GM04503 (cell line): ENCODE measurements around the gene DTD1.

Source experiments
- DNase-seq: peaks from one replicate; pipeline ENCODE4 v3.0.0-alpha.2; 2012; ENCODE audit warnings: low read depth

The DTD1 gene

DNA sequence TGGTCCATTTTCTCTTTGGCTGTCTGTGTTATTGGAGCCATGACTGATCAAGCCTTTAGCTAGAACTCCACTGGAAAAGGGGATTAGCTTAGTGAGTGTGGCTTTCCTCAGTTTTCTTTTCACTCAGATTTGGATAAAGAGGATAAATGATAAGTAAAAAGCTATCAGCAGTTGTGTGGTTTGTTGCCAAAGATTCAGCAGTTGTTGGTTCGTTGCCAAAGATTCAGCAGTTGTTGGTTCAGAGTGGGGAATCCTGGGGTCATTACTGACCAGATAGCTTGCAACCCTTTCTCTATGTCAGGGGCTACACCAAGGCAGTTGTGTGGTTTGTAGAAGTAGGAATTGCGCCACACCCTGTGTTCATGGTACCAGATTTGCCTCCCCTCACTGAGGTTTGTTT is 118.1 kb downstream of the DTD1 start:
- DNase-seq = no peak

- DNase-seq = no peak
These were observed 124.3 kb downstream of the DTD1 start for GRCh38 chr20:18712131-18712530.

DNA sequence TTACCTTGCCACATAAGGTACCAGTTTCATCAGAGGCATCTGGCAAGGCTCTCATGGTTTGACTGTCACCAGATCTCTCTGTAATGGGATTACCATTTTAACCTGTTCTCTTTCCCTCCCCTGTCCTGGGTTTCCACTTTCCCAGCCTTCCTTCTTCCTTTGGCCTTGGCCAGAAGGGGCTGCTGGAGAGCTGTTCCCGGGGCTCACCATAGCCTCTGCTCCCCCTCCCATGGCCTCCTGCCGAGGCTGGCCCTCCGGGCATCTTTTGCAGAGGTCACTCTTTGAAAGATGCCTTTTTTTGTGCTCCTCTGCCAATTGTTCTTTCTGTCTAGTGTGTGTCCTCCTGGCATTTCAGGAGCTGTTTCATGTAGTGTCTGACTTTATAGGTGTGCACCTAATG is 125.0 kb downstream of the DTD1 start:
- DNase-seq = no peak

- no peak for DNase-seq
These were observed 127.7 kb downstream of the DTD1 start for GRCh38 chr20:18715564-18715963.

- DNase-seq = no peak
These were observed 129.2 kb downstream of the DTD1 start for GRCh38 chr20:18717062-18717461.

DNA sequence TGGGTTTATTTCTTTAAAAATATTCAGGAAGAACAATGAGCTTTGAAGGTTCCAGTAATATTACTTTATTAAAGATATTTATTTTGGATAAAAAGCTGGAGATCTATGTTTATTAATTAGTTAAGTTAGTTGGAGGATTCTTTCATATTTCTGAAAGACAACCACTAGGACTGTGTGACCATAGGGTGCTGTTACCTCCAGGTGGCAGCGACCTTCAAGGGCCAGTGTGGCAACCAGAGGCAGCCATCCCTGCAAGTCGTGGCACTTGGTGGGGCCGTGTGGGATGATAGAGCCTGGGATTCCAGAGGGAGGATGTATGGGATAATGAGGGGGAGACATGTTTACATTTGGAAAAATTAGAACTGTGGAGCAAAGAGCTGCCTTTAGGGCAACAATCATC is 130.3 kb downstream of the DTD1 start:
- DNase-seq = no peak

GRCh38 chr20:18719426-18719825 is 131.6 kb downstream of the DTD1 start:
- peak; percentile 62 for DNase-seq

DNA sequence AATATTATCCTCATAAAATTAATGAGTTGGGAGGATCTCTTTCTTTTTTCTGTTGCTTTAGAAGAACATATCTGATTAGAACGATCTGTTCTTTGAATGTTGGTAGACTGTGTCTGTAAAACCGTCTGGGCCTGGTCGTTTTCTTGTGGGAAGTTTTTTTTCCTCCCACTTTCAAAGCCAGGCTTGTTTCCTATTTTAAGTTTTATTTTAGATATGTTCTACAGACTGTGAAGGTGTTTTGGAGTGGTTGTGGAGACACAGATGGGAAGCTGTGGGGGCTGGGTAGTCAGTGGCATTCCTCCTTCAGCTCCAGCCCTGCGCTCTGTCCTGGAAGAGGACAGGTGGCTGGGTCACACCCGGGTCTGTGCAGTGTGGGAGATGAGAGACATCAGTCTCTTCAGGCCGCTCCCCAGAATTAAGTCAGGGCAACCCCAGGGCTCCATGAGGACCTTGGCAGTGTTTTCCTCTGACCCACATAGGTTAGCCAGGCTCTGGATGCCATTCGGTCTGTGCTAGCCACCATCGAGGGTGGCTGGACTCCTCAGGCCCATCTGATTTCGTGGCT is 133.8 kb downstream of the DTD1 start:
- DNase-seq = no peak

DNA sequence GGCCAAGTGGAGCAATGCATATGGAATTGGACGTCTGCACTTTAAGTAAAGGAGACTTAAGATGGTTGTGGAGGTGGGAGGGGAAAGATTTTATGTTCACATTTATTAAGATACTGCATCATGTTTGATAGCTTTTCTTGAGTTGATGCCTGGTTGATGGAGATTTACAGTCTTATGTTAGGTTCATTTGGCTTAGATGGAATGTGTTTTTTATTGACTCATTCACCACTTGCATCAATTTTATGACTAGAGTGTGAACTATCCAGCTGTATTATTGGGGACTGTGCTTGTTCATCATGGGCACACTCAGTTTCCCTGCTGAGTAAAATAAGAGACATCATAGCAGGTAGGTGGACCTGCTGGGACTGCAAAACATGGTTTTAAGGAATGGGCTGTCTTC is 134.5 kb downstream of the DTD1 start:
- no peak for DNase-seq

DNA sequence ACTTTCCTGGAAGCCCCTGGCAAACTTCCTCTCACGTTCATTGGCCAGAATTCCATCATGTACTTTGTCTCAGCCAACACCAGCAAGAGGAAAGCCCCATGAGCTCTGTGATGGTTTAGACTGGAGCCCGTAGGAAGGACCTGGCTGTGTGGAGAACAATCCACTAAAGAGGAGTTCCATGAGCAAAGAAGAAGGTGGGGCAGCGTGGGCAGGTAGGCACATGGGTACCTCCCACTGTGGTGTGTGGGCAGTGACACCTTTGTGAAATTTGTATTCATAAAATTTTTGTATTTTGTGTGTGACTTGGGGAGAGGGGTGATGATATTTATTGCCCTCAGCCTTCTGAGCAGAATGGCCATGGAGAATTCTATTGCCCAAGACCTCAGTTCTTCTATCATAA is 136.2 kb downstream of the DTD1 start:
- no peak for DNase-seq

DNA sequence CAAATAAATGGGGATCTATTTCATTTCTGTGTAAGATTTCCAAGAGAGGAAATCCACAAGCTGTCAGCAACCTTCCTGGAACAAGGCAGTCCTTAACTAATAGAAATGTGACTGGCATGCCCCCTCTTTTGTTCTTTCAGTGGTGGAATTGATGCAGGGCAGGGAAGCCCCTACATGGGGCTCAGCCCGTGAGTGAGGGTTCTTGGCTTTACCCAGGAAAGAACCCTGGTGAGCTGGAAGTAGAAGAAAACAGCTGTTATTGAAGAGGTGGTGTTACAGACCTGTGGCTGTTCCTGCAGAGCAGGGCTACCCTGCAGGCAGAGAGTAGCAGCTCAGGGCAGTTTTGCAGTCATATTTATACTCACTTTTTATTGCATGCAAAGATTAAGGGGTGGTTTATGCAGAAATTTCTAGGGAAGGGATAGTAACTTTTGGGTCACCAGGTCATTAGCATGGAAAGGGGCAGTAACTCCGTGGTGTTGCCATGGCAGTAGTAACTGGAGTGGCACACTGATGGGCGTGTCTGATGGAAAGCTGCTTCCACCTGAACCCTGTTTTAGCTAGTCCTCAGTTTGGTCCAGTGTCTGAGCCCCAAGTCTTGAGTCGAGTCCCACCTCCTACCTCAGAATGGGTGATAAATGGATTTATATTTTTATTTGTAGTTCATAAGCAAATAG is 137.1 kb downstream of the DTD1 start:
- DNase-seq = no peak

DNA sequence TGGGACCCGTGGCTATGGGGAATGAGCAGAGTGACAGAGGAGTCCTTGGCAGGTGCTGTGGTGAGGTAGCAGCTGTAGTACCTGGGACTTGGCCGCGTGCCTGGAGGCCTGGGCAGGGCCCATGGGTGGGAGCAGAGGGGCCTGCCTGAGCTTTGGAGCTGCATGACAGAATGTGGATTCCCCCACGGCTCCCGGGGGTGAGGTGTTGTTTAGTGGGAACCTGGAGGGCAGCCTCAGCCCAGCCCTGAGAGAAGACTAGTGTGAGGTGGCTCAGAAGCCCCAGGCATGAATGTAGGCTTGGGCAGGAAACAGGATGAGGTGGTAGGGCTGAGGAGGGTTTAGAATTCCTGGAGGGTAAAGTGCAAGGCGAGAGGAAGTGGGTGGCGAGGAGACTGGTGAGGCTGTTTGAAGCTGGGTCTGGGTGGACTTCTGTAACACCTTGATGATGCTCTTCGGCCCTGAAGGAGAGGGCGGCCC is 139.2 kb downstream of the DTD1 start:
- DNase-seq = no peak

- DNase-seq = no peak
These were observed 140.5 kb downstream of the DTD1 start for GRCh38 chr20:18728165-18728869.

GRCh38 chr20:18728870-18729224 is 141.0 kb downstream of the DTD1 start:
- DNase-seq = no peak

GRCh38 chr20:18729231-18729825 is 141.5 kb downstream of the DTD1 start:
- DNase-seq = no peak

DNA sequence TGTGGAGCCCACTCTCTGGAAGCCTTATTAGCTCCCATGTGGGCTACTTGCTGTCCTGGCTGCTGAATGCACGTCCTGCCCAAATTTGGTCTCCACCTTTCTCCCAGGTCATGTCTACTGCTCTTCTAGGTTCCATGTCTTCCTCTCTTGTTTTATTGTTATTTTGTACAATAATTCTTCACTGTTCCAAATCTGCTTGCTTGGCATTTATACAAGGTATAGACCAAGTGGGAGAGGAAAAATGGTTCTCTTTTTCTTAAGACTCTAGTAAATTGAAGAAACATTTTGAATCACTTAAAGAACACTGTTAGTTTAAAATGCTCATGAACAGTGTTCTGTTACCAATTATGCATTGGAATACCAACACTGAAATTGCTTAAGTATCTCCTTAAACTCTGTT is 144.1 kb downstream of the DTD1 start:
- no peak for DNase-seq

GRCh38 chr20:18734525-18735189 is 146.8 kb downstream of the DTD1 start:
- no peak for DNase-seq

- no peak for DNase-seq
These were observed 149.3 kb downstream of the DTD1 start for GRCh38 chr20:18737140-18737539.

DNA sequence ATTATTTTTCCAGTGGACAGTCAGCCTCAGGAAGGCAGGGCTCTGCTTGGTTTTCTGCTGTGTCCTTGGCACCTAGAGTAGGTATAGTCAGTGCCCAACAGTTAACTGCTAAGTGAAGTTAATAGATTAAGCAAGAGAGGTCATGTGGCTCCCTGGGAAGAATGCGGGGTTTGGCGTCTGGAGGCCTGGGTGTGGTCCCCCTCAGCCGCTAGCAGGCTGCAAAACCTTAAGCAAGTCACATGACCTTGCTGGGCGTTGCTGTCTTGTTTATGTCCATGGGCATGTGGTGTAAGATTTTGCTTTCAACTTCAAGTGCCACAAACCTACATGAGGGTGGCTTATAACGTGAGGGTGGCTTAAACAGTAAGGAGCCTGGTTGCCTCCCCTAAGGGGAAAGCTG is 150.2 kb downstream of the DTD1 start:
- DNase-seq = no peak

GRCh38 chr20:18738888-18739287 is 151.0 kb downstream of the DTD1 start:
- DNase-seq = no peak

DNA sequence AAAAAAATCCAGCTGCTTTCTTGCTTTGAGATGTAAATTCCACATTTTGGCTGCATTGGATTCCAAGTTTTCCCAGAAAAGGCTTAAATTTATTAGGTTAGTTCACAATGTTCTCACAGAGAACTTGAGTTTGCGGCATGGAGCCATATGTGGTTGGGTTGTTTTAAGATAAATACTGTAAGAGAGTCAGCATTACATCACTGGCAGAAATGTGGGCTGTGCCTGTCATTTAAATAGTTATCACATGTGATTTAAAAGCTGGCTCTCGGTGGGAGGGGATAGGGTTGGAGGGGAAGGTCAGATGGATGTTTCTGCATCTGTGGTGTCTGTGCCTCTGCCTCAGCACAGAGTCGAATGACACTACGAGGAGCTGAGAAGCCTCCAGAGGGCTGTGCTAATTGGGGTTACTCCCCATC is 151.9 kb downstream of the DTD1 start:
- peak; percentile 65 for DNase-seq

- DNase-seq = no peak
These were observed 152.9 kb downstream of the DTD1 start for GRCh38 chr20:18740726-18741125.

DNA sequence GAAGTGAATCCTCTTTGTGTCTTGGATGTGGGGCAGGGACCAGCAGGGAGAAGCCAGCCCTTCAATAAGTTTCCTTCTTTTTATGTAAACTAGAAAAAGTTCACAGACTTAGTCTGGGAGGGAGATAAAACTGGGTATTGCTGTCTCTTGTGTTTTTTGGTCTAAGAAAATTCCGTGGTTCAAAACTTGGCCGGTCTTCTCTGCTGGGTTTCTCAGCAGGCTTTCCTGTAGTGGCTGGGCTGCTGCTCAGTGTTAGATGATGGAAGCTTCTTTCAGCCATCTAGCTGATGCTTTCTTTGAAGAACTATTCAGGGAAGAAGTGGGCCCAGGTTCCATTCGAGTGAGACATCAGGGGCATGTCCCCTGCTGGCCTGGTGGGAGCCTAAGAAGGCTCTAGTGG is 155.0 kb downstream of the DTD1 start:
- DNase-seq = no peak
